OCI-LY1 (cell line): Measurements from ENCODE around the gene CAMTA1.

Source experiments
- H2AFZ ChIP-seq: fragments of 200-600 bp; sonication (generic), shearing (Covaris generic); 2 replicates; pipeline ENCODE4 v1.6.0; 2014; ENCODE audit warnings: antibody characterized with exemption, mild to moderate bottlenecking, low read length
- H3F3A ChIP-seq: fragments of 200-600 bp; sonication (generic), shearing (Covaris generic); 2 replicates; pipeline ENCODE4 v1.6.0; 2014; ENCODE audit warnings: mild to moderate bottlenecking, antibody characterized with exemption, low read length, moderate library complexity; ENCODE audit not compliant: insufficient read depth
- H3K27ac ChIP-seq: fragments of 200-600 bp; sonication (generic); 2 replicates; pipeline ENCODE4 v1.5.1; 2014; ENCODE audit warnings: low read length, mixed run types, mild to moderate bottlenecking, low read depth; ENCODE audit not compliant: poor library complexity, severe bottlenecking
- H3K27me3 ChIP-seq: fragments of 200-600 bp; sonication (generic); 2 replicates; pipeline ENCODE4 v1.6.0; 2014; ENCODE audit warnings: antibody characterized with exemption, mild to moderate bottlenecking, low read length, moderate library complexity; ENCODE audit not compliant: insufficient read depth
- H3K36me3 ChIP-seq: fragments of 200-600 bp; sonication (generic); 2 replicates; pipeline ENCODE4 v1.6.1; 2014; ENCODE audit warnings: mild to moderate bottlenecking, antibody characterized with exemption, low read length, moderate library complexity, mixed read lengths; ENCODE audit not compliant: insufficient read depth
- H3K4me1 ChIP-seq: fragments of 200-600 bp; sonication (generic); 2 replicates; pipeline ENCODE4 v1.5.1; 2014; ENCODE audit warnings: mild to moderate bottlenecking, low read length, moderate library complexity; ENCODE audit not compliant: insufficient read depth, severe bottlenecking
- H3K4me2 ChIP-seq: fragments of 200-600 bp; sonication (generic), shearing (Covaris generic); 2 replicates; pipeline ENCODE4 v1.6.1; 2014; ENCODE audit warnings: low read length
- H3K4me3 ChIP-seq: fragments of 200-600 bp; sonication (generic); 2 replicates; pipeline ENCODE4 v1.5.1; 2014; ENCODE audit warnings: low read length, low read depth, mild to moderate bottlenecking, mixed read lengths; ENCODE audit not compliant: poor library complexity, severe bottlenecking
- H3K79me2 ChIP-seq: fragments of 200-600 bp; shearing (Covaris generic); 2 replicates; pipeline ENCODE4 v1.6.1; 2016; ENCODE audit warnings: mixed run types, low read length, mixed read lengths; ENCODE audit not compliant: insufficient read depth
- H3K9ac ChIP-seq: fragments of 200-600 bp; sonication (generic), shearing (Covaris generic); 2 replicates; pipeline ENCODE4 v1.6.1; 2014; ENCODE audit warnings: mild to moderate bottlenecking, low read length, mixed read lengths
- H3K9me2 ChIP-seq: fragments of 200-600 bp; sonication (generic), shearing (Covaris generic); 2 replicates; pipeline ENCODE4 v1.6.1; 2014; ENCODE audit warnings: low read depth, mild to moderate bottlenecking, low read length, mixed read lengths
- H3K9me3 ChIP-seq: fragments of 200-600 bp; shearing (Covaris generic); 2 replicates; pipeline ENCODE4 v1.6.1; 2014; ENCODE audit warnings: low read length, mixed read lengths
- H4K20me1 ChIP-seq: fragments of 200-600 bp; sonication (generic), shearing (Covaris generic); 2 replicates; pipeline ENCODE4 v1.6.0; 2016; ENCODE audit warnings: mild to moderate bottlenecking, low read length; ENCODE audit not compliant: insufficient read depth
- EZH2 ChIP-seq: fragments of 200-600 bp; sonication (generic), shearing (Covaris generic); IDR thresholded peaks from 2 replicates; pipeline ENCODE4 v1.8.0; 2017; ENCODE audit warnings: borderline replicate concordance, mixed run types, mild to moderate bottlenecking, antibody characterized with exemption, low read length, moderate library complexity, mixed read lengths
- TF ChIP-seq, protein P1 (sequence below): fragments of 200-600 bp; sonication (generic), shearing (Covaris generic); IDR thresholded peaks from 2 replicates; pipeline ENCODE4 v1.5.1; 2017; ENCODE audit warnings: mild to moderate bottlenecking, antibody characterized with exemption, low read length, moderate library complexity, mixed read lengths

Gene CAMTA1

DNA sequence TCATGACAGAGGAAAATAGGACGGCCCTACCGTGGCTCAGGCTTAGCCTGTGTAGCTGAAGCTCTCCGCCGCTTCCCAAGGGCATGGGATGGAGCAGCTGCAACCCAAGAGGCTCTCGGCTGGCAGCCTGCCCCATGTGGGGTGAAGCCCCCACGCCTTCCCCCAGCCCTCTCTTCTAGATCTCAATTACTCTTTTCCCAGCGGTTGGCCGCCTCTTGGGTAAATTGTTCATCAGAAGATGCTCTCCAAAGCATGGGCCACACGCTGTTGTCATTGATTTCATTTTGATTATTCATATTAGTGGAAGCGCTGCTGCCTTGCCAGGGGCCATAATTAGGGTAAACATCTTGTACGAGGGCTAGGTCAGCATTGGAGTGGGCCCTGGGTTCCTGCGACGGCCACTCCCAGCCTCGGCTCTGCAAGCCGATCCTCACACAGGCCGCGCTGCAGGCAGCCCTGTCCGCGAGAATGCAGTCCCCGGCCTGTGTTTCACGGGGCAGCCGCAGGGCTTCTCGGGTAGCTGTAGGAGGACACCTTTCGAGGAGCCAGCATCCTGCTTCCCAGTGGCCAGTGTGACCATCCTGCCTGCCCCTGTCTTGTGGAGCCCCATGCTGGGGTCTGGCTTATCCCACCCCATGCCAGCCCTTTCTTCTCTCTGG lies 871.4 kb downstream of the CAMTA1 start:
- Histone ChIP-seq H3K4me3 (no peak overlapping the region), H3K36me3 (no peaks in the 10 kb centered on the region), H3K4me2 (no peak overlapping the region), H3K9me3 (no peaks in the 10 kb centered on the region), H3K4me1 (no peaks in the 10 kb centered on the region), H3K79me2 (no peaks in the 10 kb centered on the region), H3K27me3 (no peaks in the 10 kb centered on the region), H3K9ac (no peak overlapping the region), H3K27ac (no peak overlapping the region), H4K20me1 (no peaks in the 10 kb centered on the region), H3K9me2 (no peaks in the 10 kb centered on the region), H3F3A (no peaks in the 10 kb centered on the region), H2AFZ (no peak overlapping the region)
- TF ChIP-seq, protein P1, sequence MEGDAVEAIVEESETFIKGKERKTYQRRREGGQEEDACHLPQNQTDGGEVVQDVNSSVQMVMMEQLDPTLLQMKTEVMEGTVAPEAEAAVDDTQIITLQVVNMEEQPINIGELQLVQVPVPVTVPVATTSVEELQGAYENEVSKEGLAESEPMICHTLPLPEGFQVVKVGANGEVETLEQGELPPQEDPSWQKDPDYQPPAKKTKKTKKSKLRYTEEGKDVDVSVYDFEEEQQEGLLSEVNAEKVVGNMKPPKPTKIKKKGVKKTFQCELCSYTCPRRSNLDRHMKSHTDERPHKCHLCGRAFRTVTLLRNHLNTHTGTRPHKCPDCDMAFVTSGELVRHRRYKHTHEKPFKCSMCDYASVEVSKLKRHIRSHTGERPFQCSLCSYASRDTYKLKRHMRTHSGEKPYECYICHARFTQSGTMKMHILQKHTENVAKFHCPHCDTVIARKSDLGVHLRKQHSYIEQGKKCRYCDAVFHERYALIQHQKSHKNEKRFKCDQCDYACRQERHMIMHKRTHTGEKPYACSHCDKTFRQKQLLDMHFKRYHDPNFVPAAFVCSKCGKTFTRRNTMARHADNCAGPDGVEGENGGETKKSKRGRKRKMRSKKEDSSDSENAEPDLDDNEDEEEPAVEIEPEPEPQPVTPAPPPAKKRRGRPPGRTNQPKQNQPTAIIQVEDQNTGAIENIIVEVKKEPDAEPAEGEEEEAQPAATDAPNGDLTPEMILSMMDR: no peak
- no peak for TF ChIP-seq EZH2

DNA sequence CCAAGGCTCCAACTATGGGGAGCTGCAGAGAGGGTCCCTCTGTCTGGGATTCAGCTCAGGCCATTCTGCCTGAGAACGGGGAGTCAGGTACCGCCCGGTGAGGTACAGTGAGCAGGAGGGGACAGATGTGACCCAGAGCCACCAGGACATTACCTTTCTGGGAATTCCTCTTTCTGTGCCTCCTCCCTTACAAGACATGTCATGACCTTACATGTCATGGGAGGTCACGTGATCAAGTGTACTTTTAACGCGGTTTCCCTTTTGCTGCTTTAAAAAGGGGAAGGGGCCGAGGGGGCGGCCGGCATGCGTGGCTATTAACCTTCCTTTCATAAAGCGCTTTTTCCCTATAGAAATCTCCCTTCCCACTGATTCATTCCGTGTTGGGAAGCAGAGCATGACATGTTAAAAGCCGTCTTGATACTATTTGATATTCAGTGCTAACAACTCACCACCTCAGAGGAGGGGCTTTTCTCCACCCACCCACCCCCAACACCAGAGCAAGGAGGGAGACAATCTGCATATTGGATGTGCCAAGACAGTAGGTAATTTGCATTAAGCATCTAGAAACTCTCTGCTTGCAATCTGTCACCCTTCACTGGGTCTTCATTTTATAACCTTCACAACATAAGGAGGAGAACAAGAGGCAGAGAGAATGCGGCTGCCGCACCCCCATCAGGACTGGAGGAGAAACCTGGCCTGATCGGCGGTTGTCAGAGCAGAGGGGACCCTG lies 872.2 kb downstream of the CAMTA1 start:
- H3K9me3 ChIP-seq: no peaks in the 10 kb centered on the region
- no peak overlapping the region for H2AFZ ChIP-seq
- H4K20me1 ChIP-seq: no peaks in the 10 kb centered on the region
- H3K27me3 ChIP-seq: no peaks in the 10 kb centered on the region
- H3K9ac ChIP-seq: no peak overlapping the region
- no peak overlapping the region for H3K4me2 ChIP-seq
- no peaks in the 10 kb centered on the region for H3K36me3 ChIP-seq
- H3K4me3 ChIP-seq: no peak overlapping the region
- TF ChIP-seq, protein P1: no peak
- TF ChIP-seq EZH2: no peak
- no peaks in the 10 kb centered on the region for H3F3A ChIP-seq
- H3K9me2 ChIP-seq: no peaks in the 10 kb centered on the region
- H3K79me2 ChIP-seq: no peaks in the 10 kb centered on the region
- H3K27ac ChIP-seq: no peak overlapping the region
- no peaks in the 10 kb centered on the region for H3K4me1 ChIP-seq

DNA sequence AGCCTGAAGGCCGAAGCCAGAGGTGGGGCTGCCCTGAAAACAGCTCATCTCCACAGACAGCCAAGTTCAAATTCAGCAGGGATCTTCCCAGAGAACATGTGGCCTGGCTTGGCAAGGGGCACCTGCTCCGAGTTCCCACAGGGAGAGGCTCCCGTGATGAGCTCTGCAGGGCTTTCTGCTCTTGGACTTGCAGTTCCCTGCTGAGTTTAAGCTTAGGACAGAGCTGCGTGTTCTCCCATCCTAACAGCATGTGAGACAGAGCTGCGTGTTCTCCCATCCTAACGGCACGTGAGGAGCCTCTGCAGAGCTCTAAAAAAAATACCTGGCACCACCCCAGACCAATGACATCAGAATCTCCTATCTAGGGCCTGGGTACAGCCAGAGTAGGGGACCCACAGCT lies 872.8 kb downstream of the CAMTA1 start:
- H3K4me2 ChIP-seq: no peak overlapping the region
- no peak overlapping the region for H2AFZ ChIP-seq
- no peaks in the 10 kb centered on the region for H3K9me2 ChIP-seq
- TF ChIP-seq EZH2: no peak
- TF ChIP-seq, protein P1: no peak
- H3K27ac ChIP-seq: no peak overlapping the region
- no peaks in the 10 kb centered on the region for H3K9me3 ChIP-seq
- no peak overlapping the region for H3K9ac ChIP-seq
- no peaks in the 10 kb centered on the region for H3K27me3 ChIP-seq
- no peak overlapping the region for H3K4me3 ChIP-seq
- no peaks in the 10 kb centered on the region for H3K36me3 ChIP-seq
- no peaks in the 10 kb centered on the region for H3K79me2 ChIP-seq
- H4K20me1 ChIP-seq: no peaks in the 10 kb centered on the region
- H3F3A ChIP-seq: no peaks in the 10 kb centered on the region
- no peaks in the 10 kb centered on the region for H3K4me1 ChIP-seq
